Raji (cell line): ENCODE measurements around the gene CDH3.

Experiments
- POLR2A ChIP-seq: IDR thresholded peaks from 2 replicates; pipeline ENCODE4 v1.6.1; 2011; ENCODE audit warnings: low read depth, low read length, control low read depth; ENCODE audit not compliant: insufficient read depth

The CDH3 gene

GRCh38 chr16:68644715-68645493 is at the start of gene CDH3:
Gene CDH3, plus strand, starts transcription at chr16:68645310. Its CDS starts 70 bp downstream, at chr16:68645380.
- TF ChIP-seq POLR2A = no peak

GRCh38 chr16:68596266-68596665 is 48.8 kb upstream of the CDH3 start:
- TF ChIP-seq POLR2A = no peak

DNA sequence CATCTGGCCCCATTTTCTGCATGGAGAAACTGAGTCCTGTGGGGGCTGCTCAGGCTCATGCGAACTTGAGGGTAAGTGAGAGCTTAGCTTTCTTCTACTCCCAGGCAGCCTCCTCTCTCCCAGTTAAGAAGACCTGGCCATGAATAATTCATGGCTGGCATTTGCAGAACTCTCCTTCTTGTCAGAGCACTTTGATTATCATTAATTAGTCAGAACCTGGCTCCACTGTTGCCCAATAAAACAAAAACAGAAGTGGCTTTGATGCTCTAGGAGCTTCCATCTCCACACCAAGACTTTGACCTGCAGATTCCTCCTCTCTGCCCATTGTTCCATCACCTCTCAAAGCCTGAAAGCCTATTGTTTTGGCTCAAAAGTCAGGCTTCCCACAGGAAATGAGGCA is 45.5 kb upstream of the CDH3 start:
- TF ChIP-seq POLR2A = no peak

- no peak for TF ChIP-seq POLR2A
These were observed 39.4 kb upstream of the CDH3 start for GRCh38 chr16:68605746-68606145.

DNA sequence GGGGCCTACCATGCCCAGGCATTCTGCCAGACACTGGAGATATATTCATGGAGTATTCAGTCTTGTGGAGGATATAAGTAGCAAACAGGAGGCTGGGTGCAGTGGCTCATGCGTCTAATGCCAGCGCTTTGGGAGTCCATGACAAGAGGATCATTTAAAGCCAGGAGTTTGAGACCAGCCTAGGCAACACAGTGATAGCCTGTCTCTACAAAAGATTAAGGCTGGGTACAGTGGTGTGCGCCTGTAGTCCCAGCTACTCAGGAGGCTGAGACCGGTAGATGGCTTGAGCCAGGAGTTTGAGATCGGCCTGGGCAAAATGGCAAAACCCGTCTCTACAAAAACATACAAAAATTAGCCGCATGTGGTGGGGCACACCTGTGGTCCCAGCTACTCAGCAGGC is 37.7 kb upstream of the CDH3 start:
- no peak for TF ChIP-seq POLR2A

- no peak for TF ChIP-seq POLR2A
These were observed 36.8 kb upstream of the CDH3 start for GRCh38 chr16:68608330-68608729.

DNA sequence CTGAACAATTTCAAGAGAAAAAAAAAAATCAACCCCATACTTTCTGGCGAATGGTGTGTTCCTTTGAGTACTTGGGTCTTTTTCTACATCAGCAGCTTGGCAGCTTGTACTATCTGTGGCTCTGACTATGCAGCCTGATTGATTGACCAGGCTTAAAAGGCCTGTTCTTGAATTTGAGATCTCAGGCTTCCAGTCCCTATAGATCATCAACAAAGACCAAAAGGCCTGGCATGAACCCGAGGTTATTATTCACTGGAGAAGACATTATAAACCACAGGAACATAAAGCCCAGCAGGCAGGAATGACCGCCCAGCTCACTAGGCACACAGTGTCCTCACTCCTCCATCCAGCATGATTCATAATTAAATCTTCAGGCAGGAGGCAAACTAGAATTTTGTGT is 32.1 kb upstream of the CDH3 start:
- no peak for TF ChIP-seq POLR2A

GRCh38 chr16:68617734-68618133 is 27.4 kb upstream of the CDH3 start:
- no peak for TF ChIP-seq POLR2A

- no peak for TF ChIP-seq POLR2A
These were observed 18.6 kb upstream of the CDH3 start for GRCh38 chr16:68626557-68626956.

DNA sequence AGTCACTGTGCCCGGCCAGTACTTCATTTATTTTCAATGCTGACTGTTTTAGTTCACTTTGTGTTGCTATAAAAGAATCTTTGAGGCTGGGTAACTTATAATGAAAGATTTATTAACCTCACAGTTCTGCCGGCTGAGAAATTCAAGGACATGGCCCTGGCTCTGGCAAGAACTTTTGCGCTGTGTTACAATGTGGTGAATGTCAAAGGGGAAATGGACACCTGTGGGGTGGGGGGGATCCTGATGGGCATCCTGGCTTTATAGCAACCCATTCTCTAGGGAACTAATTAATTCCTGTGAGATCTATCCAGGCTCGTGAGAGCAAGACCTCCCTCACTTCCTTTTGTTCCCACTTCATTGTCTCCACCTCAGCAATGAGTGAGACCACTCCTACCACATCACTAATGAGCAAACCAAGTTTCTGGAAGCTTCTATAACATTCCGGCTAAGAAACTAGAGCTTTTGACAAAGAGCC is 17.1 kb upstream of the CDH3 start:
- TF ChIP-seq POLR2A = no peak

DNA sequence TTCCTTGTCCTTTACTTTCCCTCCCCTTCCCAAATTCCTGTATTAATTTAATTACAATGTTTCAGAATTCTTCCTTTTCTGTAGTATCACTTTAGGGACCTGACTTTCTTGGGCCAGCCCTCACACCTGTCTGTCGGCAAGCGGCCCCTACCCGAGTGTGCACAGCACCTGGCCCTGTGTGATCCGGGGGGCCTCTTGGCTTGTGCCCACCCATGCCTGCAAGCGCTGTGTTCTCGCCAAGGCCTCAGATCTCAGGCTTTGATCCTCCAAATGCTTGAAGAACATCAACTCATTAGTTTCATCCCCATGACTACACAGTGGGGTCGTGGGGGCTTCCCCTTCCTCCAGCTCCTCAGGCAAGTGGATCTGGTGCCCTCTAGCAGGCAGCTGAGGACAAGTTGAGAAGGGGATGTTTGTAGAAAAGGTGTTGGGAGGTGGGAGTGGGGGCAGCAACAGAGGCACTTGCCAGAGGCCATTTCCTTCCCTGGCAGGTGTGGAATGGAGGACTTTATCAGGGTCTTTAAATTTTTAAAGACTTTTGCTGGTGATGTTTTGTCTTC is 15.7 kb upstream of the CDH3 start:
- TF ChIP-seq POLR2A = no peak

GRCh38 chr16:68636064-68636560 is 9.0 kb upstream of the CDH3 start:
- TF ChIP-seq POLR2A = no peak

- no peak for TF ChIP-seq POLR2A
These were observed 8.3 kb upstream of the CDH3 start for GRCh38 chr16:68636818-68637217.

GRCh38 chr16:68640972-68641371 is 4.1 kb upstream of the CDH3 start:
- TF ChIP-seq POLR2A = no peak

- TF ChIP-seq POLR2A = no peak
These were observed 3.1 kb upstream of the CDH3 start for GRCh38 chr16:68642047-68642435.

DNA sequence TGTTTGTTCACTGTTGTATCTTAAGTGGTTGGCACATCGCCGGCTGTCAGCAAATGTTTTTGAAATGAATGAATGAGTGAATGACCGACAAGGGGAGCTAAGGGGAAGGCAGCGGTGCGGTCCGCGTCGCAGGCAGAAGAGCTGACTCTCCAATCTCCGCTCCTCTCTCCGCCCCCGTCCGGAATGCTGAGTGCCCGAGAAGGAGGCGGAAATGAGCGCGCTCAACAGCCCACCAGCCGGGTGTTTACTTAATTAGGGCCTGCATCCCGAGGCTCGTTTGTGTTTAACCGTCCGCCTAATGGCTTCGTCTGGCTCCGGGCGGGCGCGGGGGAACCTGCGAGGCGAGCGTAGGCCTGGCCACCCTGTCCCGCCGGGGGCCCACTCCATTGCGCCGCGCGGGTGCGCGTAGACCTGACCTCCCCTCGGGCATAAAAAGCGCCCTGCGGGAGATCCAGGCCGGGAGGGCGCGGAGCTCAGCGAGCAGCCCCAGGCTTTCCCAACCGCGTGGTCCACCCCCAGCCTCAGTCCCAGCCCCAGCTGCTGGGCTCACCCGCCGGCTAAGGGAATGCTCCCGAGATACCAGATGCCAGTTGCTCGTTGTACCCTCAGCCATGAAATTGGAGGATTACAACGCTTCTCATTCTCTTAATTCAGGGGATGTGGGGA is 2.5 kb upstream of the CDH3 start:
- no peak for TF ChIP-seq POLR2A

- no peak for TF ChIP-seq POLR2A
These were observed 1.9 kb upstream of the CDH3 start for GRCh38 chr16:68643227-68643626.

GRCh38 chr16:68643847-68644246 is 1.3 kb upstream of the CDH3 start:
- no peak for TF ChIP-seq POLR2A
